Measurements from ENCODE around the gene EEF1AKMT1.

Gene EEF1AKMT1

GRCh38 chr13:20773194-20774080, at the start of gene EEF1AKMT1:
TSS of gene EEF1AKMT1 (minus strand) at chr13:20773961. CDS start at chr13:20757598, 16,363 bp downstream.
- Histone ChIP-seq H3K27ac (peak within 1 kb of the TSS; percentile 65 to 98 (median 94)), H3K4me3 (peak within 1 kb of the TSS; percentile 48 to 63 (median 60))

- H3K27ac ChIP-seq: no peak overlapping the region
- no peak overlapping the region for H3K4me3 ChIP-seq
These were observed 49.3 kb upstream of the EEF1AKMT1 start for GRCh38 chr13:20823071-20823470.

- no peak overlapping the region for H3K27ac ChIP-seq
- no peak overlapping the region for H3K4me3 ChIP-seq
These were observed 48.6 kb upstream of the EEF1AKMT1 start for GRCh38 chr13:20822406-20822805.

- no peak overlapping the region for H3K27ac ChIP-seq
These were observed 46.0 kb upstream of the EEF1AKMT1 start for GRCh38 chr13:20819715-20820114.

GRCh38 chr13:20815464-20815863, 41.7 kb upstream of the EEF1AKMT1 start:
- H3K27ac ChIP-seq: peak overlapping the region in 2 of 21 experiments; percentile 5 to 63
- no peak overlapping the region for H3K4me3 ChIP-seq

More at GRCh38 chr13:20819715-20820114, 46.0 kb upstream of the EEF1AKMT1 start:
- no peak overlapping the region for H3K4me3 ChIP-seq

GRCh38 chr13:20814224-20814910, 40.6 kb upstream of the EEF1AKMT1 start:
- peak overlapping the region in 8 of 21 experiments; percentile 1 to 63 (median 18) for H3K27ac ChIP-seq
- H3K4me3 ChIP-seq: no peak overlapping the region

GRCh38 chr13:20812890-20813289, 39.1 kb upstream of the EEF1AKMT1 start:
- Histone ChIP-seq H3K27ac (peak overlapping the region in 2 of 21 experiments; percentile 61 to 81), H3K4me3 (no peak overlapping the region)

- no peak overlapping the region for H3K4me3 ChIP-seq
- no peak overlapping the region for H3K27ac ChIP-seq
These were observed 37.0 kb upstream of the EEF1AKMT1 start for GRCh38 chr13:20810808-20811207.

GRCh38 chr13:20808874-20809273, 35.1 kb upstream of the EEF1AKMT1 start:
- H3K27ac ChIP-seq: no peak overlapping the region
- H3K4me3 ChIP-seq: no peak overlapping the region

- Histone ChIP-seq H3K4me3 (no peak overlapping the region), H3K27ac (peak overlapping the region in 1 of 21 experiments; percentile 7)
These were observed 29.6 kb upstream of the EEF1AKMT1 start for GRCh38 chr13:20803180-20803965.

GRCh38 chr13:20801707-20802106, 27.9 kb upstream of the EEF1AKMT1 start:
- no peak overlapping the region for H3K4me3 ChIP-seq
- no peak overlapping the region for H3K27ac ChIP-seq

GRCh38 chr13:20799726-20800416, 26.1 kb upstream of the EEF1AKMT1 start:
- no peak overlapping the region for H3K4me3 ChIP-seq
- no peak overlapping the region for H3K27ac ChIP-seq

GRCh38 chr13:20798027-20798426, 24.3 kb upstream of the EEF1AKMT1 start:
- Histone ChIP-seq H3K4me3 (no peak overlapping the region), H3K27ac (peak overlapping the region in 4 of 21 experiments; percentile 13 to 65 (median 38))

GRCh38 chr13:20796791-20797508, 23.2 kb upstream of the EEF1AKMT1 start:
- Histone ChIP-seq H3K4me3 (no peak overlapping the region), H3K27ac (peak overlapping the region in 6 of 21 experiments; percentile 2 to 65 (median 34))

GRCh38 chr13:20789665-20790064, 15.9 kb upstream of the EEF1AKMT1 start:
- H3K27ac ChIP-seq: no peak overlapping the region

GRCh38 chr13:20788312-20788711, 14.6 kb upstream of the EEF1AKMT1 start:
- no peak overlapping the region for H3K4me3 ChIP-seq
- no peak overlapping the region for H3K27ac ChIP-seq

More at GRCh38 chr13:20789665-20790064, 15.9 kb upstream of the EEF1AKMT1 start:
- H3K4me3 ChIP-seq: no peak overlapping the region

- Histone ChIP-seq H3K27ac (no peak overlapping the region), H3K4me3 (no peak overlapping the region)
These were observed 13.4 kb upstream of the EEF1AKMT1 start for GRCh38 chr13:20787180-20787579.

- Histone ChIP-seq H3K27ac (no peak overlapping the region), H3K4me3 (no peak overlapping the region)
These were observed 8.5 kb upstream of the EEF1AKMT1 start for GRCh38 chr13:20782116-20782708.
